ENCODE data around the gene MND1.
"Not testable (repeated sequence)": the region's sequence is repeated elsewhere in the genome, so short reads cannot be mapped to it uniquely, and the experiment has no call there.

MND1 gene

DNA sequence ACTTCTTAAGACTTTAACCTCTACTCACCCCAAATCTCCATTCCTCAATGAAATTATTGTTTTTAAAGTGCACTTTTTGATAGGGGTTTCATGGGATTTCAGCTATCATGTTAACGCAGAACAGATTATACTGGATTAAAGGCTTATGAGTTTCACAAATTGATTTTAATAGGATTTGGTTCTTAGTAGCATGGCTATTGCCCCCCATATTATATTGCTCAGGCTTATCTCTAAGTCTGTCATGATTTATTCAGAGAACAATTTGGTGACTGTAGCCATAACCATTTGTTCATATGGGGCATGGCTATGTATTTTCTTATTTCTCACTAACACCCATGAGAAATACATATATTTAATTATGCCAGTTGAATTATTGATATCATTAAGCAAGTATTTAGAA lies 57.0 kb downstream of the MND1 start:
- no peak for DNase-seq (ENCODE audit: low read depth in 3 of 3, low spot score in 1 of 3)

- no peak for DNase-seq (ENCODE audit: low read depth in 3 of 3, low spot score in 1 of 3)
These were observed 57.9 kb downstream of the MND1 start for GRCh38 chr4:153402366-153402765.

DNA sequence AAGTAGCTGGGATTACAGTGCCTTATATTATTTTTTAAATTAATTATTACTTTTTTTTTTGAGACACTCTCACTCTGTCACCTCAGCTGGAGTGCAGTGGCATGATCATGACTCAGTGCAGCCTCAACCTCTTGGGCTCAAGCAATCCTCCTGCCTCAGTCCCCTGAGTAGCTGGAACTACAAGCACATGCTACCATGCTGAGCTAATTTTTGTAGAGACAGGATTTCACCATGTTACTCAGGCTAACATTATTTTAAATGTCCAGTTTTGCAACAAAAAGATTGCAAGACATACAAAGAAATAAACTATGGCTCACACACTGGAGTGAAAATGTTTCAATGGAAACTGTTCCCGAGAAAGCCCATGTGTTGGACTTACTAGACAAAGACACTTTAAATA lies 59.2 kb downstream of the MND1 start:
- DNase-seq (ENCODE audit: low read depth in 3 of 3, low spot score in 1 of 3) = no peak

- no peak for DNase-seq (ENCODE audit: low read depth in 3 of 3, low spot score in 1 of 3)
These were observed 63.4 kb downstream of the MND1 start for GRCh38 chr4:153407906-153408305.

DNA sequence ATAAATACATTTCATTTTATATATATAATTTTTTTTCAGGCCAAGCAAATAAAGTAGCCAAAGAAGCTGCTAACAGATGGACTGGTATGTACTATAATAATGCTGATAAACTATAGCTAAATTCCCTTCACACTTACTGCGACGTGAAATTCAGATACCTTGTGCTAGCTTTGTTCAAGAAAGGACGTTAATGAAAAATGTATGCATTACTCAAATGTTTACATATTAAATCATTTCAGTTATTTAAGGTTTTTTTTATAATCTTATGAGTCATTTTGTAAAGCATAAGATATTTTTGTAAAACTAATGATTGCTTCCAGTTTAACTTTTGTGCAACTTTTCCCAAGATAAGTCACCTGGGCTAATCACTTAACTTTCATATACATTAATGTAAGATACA lies 64.4 kb downstream of the MND1 start:
- DNase-seq (ENCODE audit: low read depth in 3 of 3, low spot score in 1 of 3) = no peak

- DNase-seq (ENCODE audit: low read depth in 3 of 3, low spot score in 1 of 3) = no peak
These were observed 64.9 kb downstream of the MND1 start for GRCh38 chr4:153409412-153409811.

GRCh38 chr4:153409924-153410501 lies 65.5 kb downstream of the MND1 start:
- DNase-seq (ENCODE audit: low read depth in 3 of 3, low spot score in 1 of 3) = no peak

GRCh38 chr4:153413842-153414241 lies 69.4 kb downstream of the MND1 start:
- no peak for DNase-seq (ENCODE audit: low read depth in 3 of 3, low spot score in 1 of 3)

GRCh38 chr4:153416456-153416855 lies 72.0 kb downstream of the MND1 start:
- not testable (repeated sequence) for DNase-seq (ENCODE audit: low read depth in 3 of 3, low spot score in 1 of 3)

- DNase-seq (ENCODE audit: low read depth in 3 of 3, low spot score in 1 of 3) = no peak
These were observed 73.6 kb downstream of the MND1 start for GRCh38 chr4:153418121-153418520.

DNA sequence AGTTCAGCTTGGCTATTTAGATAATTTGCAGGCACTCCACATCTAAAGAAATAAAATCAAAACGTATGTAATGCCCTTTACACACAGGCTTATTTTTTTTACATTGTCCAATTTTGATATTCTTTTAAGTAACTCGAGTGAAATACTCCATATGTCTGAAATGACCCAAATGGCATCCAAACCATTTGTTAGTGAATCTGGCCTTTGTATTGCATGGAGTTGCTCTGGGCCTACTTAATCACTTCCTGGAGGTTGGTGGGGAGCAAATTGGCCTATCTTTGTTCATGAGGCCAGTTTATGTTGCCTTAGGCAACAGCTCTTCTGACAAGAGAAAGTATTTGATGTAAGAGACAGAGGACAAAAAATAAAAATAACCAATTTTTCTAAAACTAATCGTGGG lies 74.1 kb downstream of the MND1 start:
- no peak for DNase-seq (ENCODE audit: low read depth in 3 of 3, low spot score in 1 of 3)

- no peak for DNase-seq (ENCODE audit: low read depth in 3 of 3, low spot score in 1 of 3)
These were observed 74.5 kb downstream of the MND1 start for GRCh38 chr4:153419029-153419428.

DNA sequence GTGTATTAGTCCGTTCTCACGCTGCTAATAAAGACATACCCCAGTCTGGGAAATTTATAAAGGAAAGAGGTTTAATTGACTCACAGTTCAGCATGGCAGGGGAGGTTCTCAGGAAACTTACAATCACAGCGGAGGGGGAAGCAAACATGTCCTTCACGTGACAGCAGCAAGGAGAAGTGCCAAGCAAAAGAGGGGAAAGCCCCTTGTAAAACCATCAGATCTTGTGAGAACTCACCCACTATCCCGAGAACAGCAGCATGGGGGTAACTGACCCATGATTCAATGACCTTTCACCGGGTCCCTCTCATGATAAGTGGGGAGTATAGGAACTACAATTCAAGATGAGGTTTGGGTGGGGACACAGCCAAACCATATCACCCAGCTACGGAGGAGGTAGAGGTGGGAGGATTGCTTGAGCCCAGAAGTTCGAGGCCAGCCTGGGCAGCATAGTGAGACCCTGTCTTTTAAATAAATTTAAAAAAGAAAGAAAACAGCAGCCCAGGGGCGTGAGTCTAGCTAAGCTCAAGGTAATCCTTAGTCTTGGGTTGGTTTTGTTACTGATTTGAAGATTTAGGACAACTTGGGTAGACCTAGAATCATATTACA lies 75.3 kb downstream of the MND1 start:
- no peak for DNase-seq (ENCODE audit: low read depth in 3 of 3, low spot score in 1 of 3)

DNA sequence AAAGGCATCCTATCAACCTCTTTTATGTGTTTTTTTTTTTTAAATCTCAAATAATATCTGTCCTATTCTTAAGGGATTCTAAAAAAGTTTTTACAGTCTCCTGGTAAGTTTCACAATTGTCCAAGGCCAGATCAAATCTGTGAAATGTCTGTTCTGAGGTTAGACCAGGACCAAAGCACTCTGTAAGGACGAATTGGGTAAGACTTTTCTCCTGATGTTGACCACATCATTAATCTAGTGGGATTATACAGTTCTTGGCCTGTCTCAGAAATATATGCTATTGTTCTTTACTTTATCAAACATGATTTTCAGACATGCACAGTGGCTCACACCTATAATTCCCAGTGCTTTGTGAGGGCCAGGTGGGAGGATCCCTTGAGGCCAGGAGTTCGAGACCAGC lies 75.9 kb downstream of the MND1 start:
- no peak for DNase-seq (ENCODE audit: low read depth in 3 of 3, low spot score in 1 of 3)

DNA sequence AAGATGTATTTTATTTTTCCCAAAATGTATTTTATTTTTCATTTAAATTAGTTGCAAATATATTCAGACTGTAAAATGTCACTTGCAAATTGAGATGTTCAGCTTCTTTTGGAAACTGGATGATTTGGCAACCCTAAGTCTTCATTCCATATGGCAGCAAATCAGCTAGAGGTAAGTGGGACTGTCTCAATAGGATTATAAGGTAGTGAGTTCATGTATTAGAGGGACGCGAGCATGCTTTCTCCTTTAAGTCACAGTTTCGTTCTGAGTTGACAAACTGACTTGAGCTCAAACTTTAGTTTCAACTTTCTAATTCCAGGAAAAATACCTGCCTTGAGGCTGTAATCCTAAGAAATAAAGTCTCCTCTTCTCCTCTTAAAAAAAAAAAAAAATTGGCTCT lies 77.5 kb downstream of the MND1 start:
- no peak for DNase-seq (ENCODE audit: low read depth in 3 of 3, low spot score in 1 of 3)

DNA sequence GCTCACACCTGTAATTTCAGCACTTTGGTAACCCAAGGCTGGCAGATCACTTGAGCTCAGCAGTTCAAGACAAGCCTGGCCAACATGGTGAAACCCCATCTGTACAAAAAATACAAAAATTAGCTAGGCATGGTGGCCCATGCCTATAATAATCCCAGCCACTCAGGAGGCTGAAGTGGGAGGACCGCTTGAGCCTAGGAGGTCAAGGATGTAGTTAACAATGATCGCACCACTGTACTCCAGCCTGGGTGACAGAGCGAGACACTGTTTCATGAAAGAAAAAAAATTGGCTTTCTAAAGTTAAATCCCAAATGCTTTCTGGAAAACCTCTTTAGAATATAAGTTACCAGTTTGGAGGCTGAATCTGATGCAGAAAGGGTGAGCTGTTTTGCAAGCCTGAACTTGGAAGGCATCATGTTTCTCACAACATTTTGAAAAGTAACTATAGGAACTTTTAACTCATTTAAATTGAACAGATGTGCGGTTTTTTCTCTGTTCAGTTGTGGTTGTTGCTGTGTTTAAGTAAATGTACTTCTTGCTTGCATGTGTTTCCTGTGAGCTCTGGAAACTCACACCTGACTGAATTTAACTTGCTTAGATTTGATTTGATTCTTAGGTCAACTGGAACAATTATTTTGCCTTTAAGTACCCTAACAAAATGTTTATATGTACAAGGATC lies 81.9 kb downstream of the MND1 start:
- DNase-seq (ENCODE audit: low read depth in 3 of 3, low spot score in 1 of 3) = no peak

DNA sequence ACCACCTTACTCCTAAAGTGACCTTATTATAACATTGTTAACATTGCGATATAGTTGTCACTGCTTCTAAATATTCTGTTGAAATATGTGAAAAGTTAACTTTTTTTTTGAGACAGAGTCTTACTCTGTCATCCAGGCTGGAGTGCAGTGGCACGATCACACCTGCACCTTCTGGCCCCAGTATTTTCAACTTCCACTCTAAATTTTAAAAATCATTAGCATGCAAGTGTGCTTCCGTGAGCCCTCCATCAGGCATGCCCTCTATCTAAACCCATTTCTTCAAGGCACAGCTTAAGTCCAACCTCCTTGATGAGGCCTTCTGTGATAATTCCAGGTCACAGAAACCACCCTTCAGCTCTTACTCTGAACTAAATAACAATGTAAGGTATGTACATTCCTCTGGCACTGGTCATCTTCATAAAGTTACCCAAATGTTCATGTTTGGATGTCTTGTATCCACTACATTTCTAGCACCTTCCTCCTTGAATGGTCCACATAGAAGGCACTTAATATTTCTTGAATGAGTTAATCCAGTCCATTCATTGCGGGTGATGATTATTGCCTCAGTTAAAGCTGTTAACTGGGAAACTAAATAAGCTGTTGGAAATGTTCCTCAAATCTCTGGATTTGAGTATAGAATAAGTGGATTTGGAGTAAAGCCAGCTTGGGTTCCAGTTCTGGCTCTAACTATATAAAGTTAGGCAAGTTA lies 83.0 kb downstream of the MND1 start:
- DNase-seq (ENCODE audit: low read depth in 3 of 3, low spot score in 1 of 3) = no peak

DNA sequence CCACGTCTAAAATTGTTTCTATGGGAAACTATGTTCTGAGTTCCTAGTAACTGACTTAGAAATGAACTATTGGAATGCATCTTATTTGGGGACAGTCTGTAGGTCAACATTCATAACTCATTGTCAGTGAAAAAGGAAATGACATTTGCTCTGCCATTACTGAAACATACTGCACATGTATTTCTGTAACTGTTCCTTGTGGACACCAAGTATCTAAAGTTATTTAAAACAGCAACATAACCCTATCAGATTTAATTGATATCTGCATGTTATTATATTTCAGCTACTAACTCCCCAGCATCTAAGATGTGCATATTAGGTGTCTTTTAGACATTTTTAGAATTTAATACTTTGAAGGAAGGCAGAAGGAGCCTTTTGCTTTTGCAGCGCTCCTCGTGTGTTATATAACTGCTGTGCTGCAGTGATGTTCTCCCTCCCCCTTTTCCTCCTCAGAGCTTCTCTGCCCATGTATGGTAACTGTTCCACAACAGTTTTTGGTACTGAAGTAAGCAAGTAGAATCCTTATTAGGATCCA lies 84.5 kb downstream of the MND1 start:
- DNase-seq (ENCODE audit: low read depth in 3 of 3, low spot score in 1 of 3) = no peak

GRCh38 chr4:153432965-153433753 lies 88.7 kb downstream of the MND1 start:
- peak; percentile 17 to 36 (median 21) for DNase-seq (ENCODE audit: low read depth in 3 of 3, low spot score in 1 of 3)

GRCh38 chr4:153433754-153434105 lies 89.2 kb downstream of the MND1 start:
- DNase-seq (ENCODE audit: low read depth in 3 of 3, low spot score in 1 of 3) = no peak

DNA sequence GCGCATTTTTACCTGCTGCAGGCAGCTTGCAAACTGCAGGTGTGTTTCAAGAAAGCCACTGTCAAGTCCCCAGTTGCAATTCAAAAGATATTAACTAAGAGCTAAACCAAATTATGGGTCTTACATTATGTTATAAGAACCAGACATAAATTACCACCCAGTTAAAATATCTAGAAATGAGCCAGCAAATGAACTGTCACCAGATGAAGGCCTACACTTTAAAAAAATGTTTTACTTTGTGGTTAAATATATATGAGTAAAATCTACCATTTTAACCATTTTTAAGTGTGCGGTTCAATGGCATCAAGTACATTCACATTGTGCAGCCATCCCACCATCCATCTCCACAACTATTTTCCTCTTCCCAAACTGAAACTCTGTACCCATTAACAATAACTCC lies 89.7 kb downstream of the MND1 start:
- no peak for DNase-seq (ENCODE audit: low read depth in 3 of 3, low spot score in 1 of 3)

All from stimulated activated CD4-positive, alpha-beta T cell treated with anti-CD3 and anti-CD28 coated beads, TNF-alpha, amount 100 ng/mL, for 1 hour (primary cell).